HAP-1 (cell line): ENCODE results near the gene LOXL3.
"Not testable (repeated sequence)": the region's sequence is repeated elsewhere in the genome, so short reads cannot be mapped to it uniquely, and the experiment has no call there.

Experiments
- DNase-seq, 2 experiments: peaks; one replicate each; pipeline ENCODE4 v3.0.0-alpha.2; 2016 to 2020; ENCODE audit warnings: low spot score in 2 of 2
- H3K27me3 ChIP-seq: fragments of 250-450 bp; sonication (Bioruptor Pico); 2 replicates; pipeline ENCODE4 v1.5.1; 2020; ENCODE audit warnings: low read depth, mild to moderate bottlenecking, moderate library complexity
- H3K36me3 ChIP-seq: fragments of 250-450 bp; sonication (Bioruptor Pico); replicated peaks from 2 replicates; pipeline ENCODE4 v1.5.1; 2020; ENCODE audit warnings: mild to moderate bottlenecking
- H3K4me1 ChIP-seq: fragments of 250-450 bp; sonication (Bioruptor Pico); 2 replicates; pipeline ENCODE4 v1.5.1; 2020; ENCODE audit warnings: mild to moderate bottlenecking
- H3K4me3 ChIP-seq: fragments of 250-450 bp; sonication (Bioruptor Pico); 2 replicates; pipeline ENCODE4 v1.5.1; 2020; ENCODE audit warnings: mild to moderate bottlenecking, moderate library complexity
- H3K9me3 ChIP-seq: fragments of 250-450 bp; sonication (Bioruptor Pico); 2 replicates; pipeline ENCODE4 v1.5.1; 2020; ENCODE audit warnings: mild to moderate bottlenecking, moderate library complexity
- in situ Hi-C: fragments of 300-500 bp; cut with MboI; formaldehyde crosslinking; loops from 3 replicates; pipeline ENCODE4 v1.14.3; 2020; ENCODE audit warnings: low sequenced_read_pairs, inconsistent platforms, mixed read lengths

Gene LOXL3

GRCh38 chr2:74498500-74499266, 55.1 kb downstream of the LOXL3 start:
- DNase-seq: no peak
- H3K4me1 ChIP-seq: no peaks in the 10 kb centered on the region
- in situ Hi-C loops: no loop called here
- no peak overlapping the region for H3K4me3 ChIP-seq
- no peaks in the 10 kb centered on the region; the same call in 1 of the 2 replicates for H3K36me3 ChIP-seq
- H3K27me3 ChIP-seq: no peaks in the 10 kb centered on the region
- H3K9me3 ChIP-seq: no peaks in the 10 kb centered on the region

DNA sequence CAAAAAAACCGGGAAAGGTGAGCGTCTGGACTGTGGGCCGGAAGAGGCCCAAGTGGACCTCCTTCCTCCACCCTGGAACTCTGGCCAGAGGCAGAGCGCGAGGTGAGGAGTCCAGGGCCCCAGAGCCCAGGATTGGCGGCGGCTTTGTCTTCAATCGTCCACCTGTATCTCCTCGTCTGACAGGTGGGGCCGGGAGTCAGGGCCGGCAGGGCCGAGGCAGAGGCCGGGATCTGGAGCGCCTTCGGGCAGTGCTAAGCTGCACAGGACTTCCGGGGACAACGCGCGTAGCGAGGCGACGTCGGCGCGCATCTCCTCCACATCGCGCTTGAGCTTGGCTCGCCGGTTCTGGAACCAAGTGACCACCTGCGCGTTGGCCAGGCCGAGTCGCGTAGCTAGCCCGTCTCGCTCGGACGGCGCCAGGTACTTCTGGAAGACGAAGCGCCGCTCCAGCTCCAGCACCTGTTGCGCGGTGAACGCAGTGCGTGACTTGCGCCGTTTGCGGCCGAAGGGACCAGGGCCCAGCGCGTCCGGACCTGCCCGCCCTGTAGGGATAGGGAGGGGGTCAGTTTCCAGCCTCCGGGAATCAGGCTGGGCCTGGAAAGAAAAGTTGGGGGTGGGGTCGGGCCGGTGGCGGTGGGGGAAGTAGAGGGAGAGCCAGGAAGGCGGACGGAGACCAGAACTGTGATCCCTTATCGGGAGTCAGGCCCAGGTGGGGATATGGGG, 55.8 kb downstream of the LOXL3 start:
- no peak for DNase-seq
- in situ Hi-C loops: no loop called here
- Histone ChIP-seq H3K27me3 (no peaks in the 10 kb centered on the region), H3K4me3 (no peak overlapping the region), H3K4me1 (no peaks in the 10 kb centered on the region), H3K9me3 (no peaks in the 10 kb centered on the region), H3K36me3 (peaks cover 2% of the 10 kb centered on the region)

- Histone ChIP-seq H3K9me3 (no peaks in the 10 kb centered on the region), H3K27me3 (no peaks in the 10 kb centered on the region), H3K4me3 (no peak overlapping the region), H3K36me3 (peaks cover 8% of the 10 kb centered on the region), H3K4me1 (no peaks in the 10 kb centered on the region)
- in situ Hi-C loops: no loop called here
- no peak for DNase-seq
Observed at GRCh38 chr2:74496997-74497776, 56.6 kb downstream of the LOXL3 start.

- Histone ChIP-seq H3K9me3 (no peaks in the 10 kb centered on the region), H3K4me3 (no peak overlapping the region), H3K27me3 (no peaks in the 10 kb centered on the region), H3K36me3 (peaks cover 23% of the 10 kb centered on the region), H3K4me1 (no peaks in the 10 kb centered on the region)
- in situ Hi-C loops: no loop called here
- no peak for DNase-seq
Observed at GRCh38 chr2:74495440-74495839, 58.3 kb downstream of the LOXL3 start.

- Histone ChIP-seq H3K9me3 (no peaks in the 10 kb centered on the region), H3K4me3 (no peak overlapping the region), H3K27me3 (no peaks in the 10 kb centered on the region), H3K36me3 (peaks cover 23% of the 10 kb centered on the region), H3K4me1 (no peaks in the 10 kb centered on the region)
- DNase-seq: no peak
- in situ Hi-C loops: no loop called here
Observed at GRCh38 chr2:74493546-74493945, 60.2 kb downstream of the LOXL3 start.

DNA sequence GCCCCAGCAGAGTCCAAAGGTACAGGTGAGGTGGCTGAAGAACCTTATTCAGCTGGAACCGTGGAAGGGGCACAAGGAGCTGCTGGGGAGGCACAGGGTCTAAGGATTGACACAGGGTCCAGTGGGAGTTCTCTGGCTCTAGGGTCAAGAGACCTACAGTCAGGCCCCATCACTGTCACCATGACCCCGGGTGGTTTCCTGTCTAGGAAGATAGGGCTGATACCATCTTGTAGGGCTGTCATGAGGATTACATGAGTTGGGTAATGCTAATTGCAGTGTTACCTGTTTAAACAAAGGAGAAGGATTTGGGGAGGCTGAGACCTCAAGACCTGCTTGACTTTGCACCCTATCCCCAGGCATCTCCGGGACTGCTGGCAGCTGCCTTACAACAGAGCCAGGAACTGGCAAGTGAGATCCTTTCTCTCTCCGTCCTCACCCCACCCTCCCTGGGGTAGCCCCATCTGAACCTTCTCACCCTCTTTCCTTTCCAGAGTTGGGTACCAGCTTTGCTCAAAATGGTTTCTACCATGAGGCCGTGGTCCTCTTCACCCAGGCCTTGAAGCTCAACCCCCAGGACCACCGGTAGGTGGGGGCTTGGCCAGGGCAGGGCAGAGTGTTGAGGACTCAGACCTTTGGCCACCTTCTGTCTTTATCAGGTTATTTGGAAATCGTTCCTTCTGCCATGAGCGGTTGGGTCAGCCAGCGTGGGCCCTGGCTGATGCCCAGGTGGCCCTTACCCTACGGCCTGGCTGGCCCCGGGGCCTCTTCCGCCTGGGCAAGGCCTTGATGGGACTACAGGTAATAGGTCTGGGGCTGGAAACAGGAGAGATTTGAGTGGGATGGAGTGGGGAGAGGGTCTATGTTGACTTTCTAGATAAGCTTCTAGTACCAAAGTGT, 61.8 kb downstream of the LOXL3 start:
- Histone ChIP-seq H3K36me3 (peaks cover 30% of the 10 kb centered on the region), H3K4me3 (no peak overlapping the region), H3K9me3 (no peaks in the 10 kb centered on the region), H3K4me1 (no peaks in the 10 kb centered on the region), H3K27me3 (no peaks in the 10 kb centered on the region)
- DNase-seq: no peak
- in situ Hi-C loops: no loop called here

GRCh38 chr2:74489906-74490305, 63.8 kb downstream of the LOXL3 start:
- no peak for DNase-seq
- Histone ChIP-seq H3K27me3 (no peaks in the 10 kb centered on the region), H3K4me3 (no peak overlapping the region), H3K9me3 (no peaks in the 10 kb centered on the region), H3K36me3 (peaks cover 30% of the 10 kb centered on the region), H3K4me1 (no peaks in the 10 kb centered on the region)
- in situ Hi-C loops: loop anchor here (5.0 kb wide), 1 partner anchor 87 kb away; no protein-coding TSS in a partner anchor

DNA sequence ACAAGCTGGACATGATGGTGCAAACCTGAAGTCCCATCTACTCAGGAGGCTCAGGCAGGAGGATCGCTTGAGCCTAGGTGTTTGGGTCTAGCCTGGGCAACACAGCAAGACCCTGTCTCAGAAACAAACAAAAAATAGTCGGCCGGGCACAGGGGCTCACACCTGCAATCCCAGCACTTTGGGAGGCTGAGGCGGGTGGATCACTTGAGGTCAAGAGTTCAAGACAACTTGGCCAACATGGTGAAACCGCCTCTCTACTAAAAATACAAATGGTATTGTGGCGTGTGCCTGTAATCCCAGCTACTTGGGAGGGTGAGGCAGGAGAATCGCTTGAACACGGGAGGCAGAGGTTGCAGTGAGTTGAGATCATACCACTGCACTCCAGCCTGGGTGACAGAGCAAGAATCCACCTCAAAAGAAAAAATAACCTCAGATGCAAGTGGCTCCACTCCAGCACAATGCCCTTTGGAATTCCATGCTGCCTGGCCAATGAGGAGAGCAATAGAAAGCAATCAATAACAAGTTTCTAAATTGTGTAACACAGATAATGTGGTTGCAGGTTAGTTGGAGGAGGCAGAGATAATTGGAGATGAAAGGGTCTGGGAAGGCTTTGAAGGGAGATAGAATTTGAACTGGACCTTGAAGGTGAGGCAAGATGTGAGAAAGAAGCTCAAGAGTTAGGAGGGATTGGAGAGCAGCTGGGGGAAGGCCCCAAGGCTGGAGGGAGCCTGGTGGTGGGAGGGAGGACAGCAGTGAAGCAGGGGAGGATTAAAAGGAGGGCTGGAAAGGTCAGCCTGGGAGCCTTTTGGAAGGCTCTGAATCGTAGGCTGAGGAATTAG, 64.9 kb downstream of the LOXL3 start:
- Histone ChIP-seq H3K4me1 (no peaks in the 10 kb centered on the region), H3K27me3 (no peaks in the 10 kb centered on the region), H3K4me3 (no peak overlapping the region), H3K36me3 (peaks cover 30% of the 10 kb centered on the region), H3K9me3 (no peaks in the 10 kb centered on the region)
- in situ Hi-C loops: loop anchor here (5.0 kb wide), 1 partner anchor 88 kb away; no protein-coding TSS in a partner anchor
- no peak for DNase-seq

DNA sequence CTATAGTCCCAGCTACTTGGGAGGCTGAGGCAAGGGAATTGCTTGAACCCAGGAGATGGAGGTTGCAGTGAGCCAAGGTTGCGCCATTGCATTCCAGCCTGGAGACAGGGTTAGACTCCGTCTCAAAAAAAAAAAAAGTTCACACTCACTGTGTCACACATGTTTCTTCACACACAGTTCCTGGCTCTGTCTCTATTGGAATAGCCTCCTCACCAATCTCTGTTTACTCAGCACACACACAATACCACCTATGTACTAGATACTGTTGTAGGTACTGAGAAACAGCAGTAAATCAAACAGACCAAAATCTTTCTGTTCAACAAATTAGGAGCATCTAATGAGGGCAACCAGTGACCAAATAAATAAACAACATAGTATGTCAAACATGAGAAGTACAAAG, 67.6 kb downstream of the LOXL3 start:
- Histone ChIP-seq H3K4me3 (no peak overlapping the region), H3K36me3 (peaks cover 15% of the 10 kb centered on the region), H3K27me3 (no peaks in the 10 kb centered on the region), H3K4me1 (peaks cover 5% of the 10 kb centered on the region), H3K9me3 (no peaks in the 10 kb centered on the region)
- no peak for DNase-seq
- in situ Hi-C loops: loop anchor here (5.0 kb wide), 1 partner anchor 91 kb away; no protein-coding TSS in a partner anchor

GRCh38 chr2:74483675-74484164, 70.0 kb downstream of the LOXL3 start:
- in situ Hi-C loops, H3K27me3 ChIP-seq, DNase-seq, H3K9me3 ChIP-seq, H3K4me1 ChIP-seq: not testable (repeated sequence)
- Histone ChIP-seq H3K36me3 (peaks cover 23% of the 10 kb centered on the region), H3K4me3 (peak overlapping the region; percentile 95)

- Histone ChIP-seq H3K36me3 (peaks cover 25% of the 10 kb centered on the region), H3K4me1 (peaks cover 7% of the 10 kb centered on the region), H3K9me3 (no peaks in the 10 kb centered on the region), H3K27me3 (no peaks in the 10 kb centered on the region), H3K4me3 (peak within 1 kb of the TSS; percentile 95)
- in situ Hi-C loops: no loop called here
- DNase-seq: peak; percentile 92 to 97
Observed at GRCh38 chr2:74482801-74483674, 70.7 kb downstream of the LOXL3 start, which contains the start of the genes CCDC142 and TTC31. TSS of gene CCDC142 (minus strand) at chr2:74482998. CDS start at chr2:74482837, 161 bp downstream. TSS of gene TTC31 (plus strand) at chr2:74483081. CDS start at chr2:74483096, 15 bp downstream.
